ENCODE results near the gene CDH11. TPM values are rescaled to one million over a fixed set of nuclear protein-coding genes. Genes with fewer than 3 reads are reported as not detected.

CDH11 gene
- total and polyA plus RNA-seq, 2 donors (not counting 1 experiment from before 2014, with no cell fraction given): not detected

DNA sequence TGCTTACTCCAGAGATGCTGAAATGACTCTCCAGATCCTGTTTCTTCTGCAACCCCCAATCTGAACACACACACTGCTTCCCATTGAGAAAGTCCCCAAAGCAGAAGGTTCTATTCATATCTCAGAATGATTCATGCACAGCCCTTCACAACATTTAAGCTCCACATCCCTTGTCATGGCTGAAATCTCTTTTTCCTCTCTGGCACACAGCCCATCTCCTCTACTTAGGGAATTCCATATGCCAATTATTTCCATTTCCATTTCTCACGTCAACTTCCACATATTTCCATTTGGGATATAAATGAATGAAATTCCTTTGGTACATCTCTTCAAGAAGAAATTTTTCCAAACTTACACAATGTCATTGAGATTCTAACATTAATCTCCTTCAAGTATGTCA lies 119.6 kb downstream of the CDH11 start:
- no peak overlapping the region for H3K27ac ChIP-seq (ENCODE audit: low read length in 2 of 2)
- Mint-ChIP-seq H3K27me3 (no peaks in the 10 kb centered on the region), H3K27ac (no peak overlapping the region), H3K4me3 (no peak overlapping the region), H3K4me1 (no peaks in the 10 kb centered on the region), H3K9me3 (ENCODE audit: insufficient read depth) (peaks cover 4% of the 10 kb centered on the region)
- H2AFZ ChIP-seq (ENCODE audit: insufficient read depth, low read depth, low read length, poor library complexity, severe bottlenecking): no peak overlapping the region
- no CpG with 5 or more reads among the region's 1 CpG for WGBS (ENCODE audit: insufficient coverage)
- no peaks in the 10 kb centered on the region for H3K27me3 ChIP-seq (replicated peaks in 1 of 4; ENCODE audit: control extremely low read depth in 1 of 4, control insufficient read depth in 3 of 4, insufficient read depth in 4 of 4, low read length in 3 of 4)
- intact Hi-C loops (cut with micrococcal nuclease): no loop called here
- no peak for ATAC-seq (ENCODE audit: low read depth)
- H3K4me3 ChIP-seq (ENCODE audit: control extremely low read depth in 1 of 5, extremely low read depth in 1 of 5, insufficient read depth in 1 of 5, low read depth in 2 of 5, low read length in 4 of 5): no peak overlapping the region
- peaks cover 0 to 10% (median 0%) of the 10 kb centered on the region in 3 donors for H3K9me3 ChIP-seq (ENCODE audit: control extremely low read depth in 1 of 3, control insufficient read depth in 2 of 3, insufficient read depth in 1 of 3, low read length in 2 of 3)
- TF ChIP-seq, protein P1, sequence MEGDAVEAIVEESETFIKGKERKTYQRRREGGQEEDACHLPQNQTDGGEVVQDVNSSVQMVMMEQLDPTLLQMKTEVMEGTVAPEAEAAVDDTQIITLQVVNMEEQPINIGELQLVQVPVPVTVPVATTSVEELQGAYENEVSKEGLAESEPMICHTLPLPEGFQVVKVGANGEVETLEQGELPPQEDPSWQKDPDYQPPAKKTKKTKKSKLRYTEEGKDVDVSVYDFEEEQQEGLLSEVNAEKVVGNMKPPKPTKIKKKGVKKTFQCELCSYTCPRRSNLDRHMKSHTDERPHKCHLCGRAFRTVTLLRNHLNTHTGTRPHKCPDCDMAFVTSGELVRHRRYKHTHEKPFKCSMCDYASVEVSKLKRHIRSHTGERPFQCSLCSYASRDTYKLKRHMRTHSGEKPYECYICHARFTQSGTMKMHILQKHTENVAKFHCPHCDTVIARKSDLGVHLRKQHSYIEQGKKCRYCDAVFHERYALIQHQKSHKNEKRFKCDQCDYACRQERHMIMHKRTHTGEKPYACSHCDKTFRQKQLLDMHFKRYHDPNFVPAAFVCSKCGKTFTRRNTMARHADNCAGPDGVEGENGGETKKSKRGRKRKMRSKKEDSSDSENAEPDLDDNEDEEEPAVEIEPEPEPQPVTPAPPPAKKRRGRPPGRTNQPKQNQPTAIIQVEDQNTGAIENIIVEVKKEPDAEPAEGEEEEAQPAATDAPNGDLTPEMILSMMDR (IDR thresholded peaks at IDR 0.05): no peak
- no peak for TF ChIP-seq EZH2 (IDR thresholded peaks at IDR 0.05; ENCODE audit: borderline replicate concordance, insufficient read depth, low read depth, low read length, poor library complexity, severe bottlenecking)
- no peak for DNase-seq
- no peaks in the 10 kb centered on the region for H4K20me1 ChIP-seq (ENCODE audit: control insufficient read depth, insufficient read depth, low read length, poor library complexity, severe bottlenecking)
- POLR2A ChIA-PET: no interaction called here
- no peaks in the 10 kb centered on the region for H3K36me3 ChIP-seq (replicated peaks in 1 of 2; ENCODE audit: control extremely low read depth in 1 of 2, control insufficient read depth in 1 of 2, extremely low read depth in 1 of 2, insufficient read depth in 2 of 2, low read length in 1 of 2)
- H3K4me2 ChIP-seq (replicated peaks; ENCODE audit: low read depth, low read length, poor library complexity, severe bottlenecking): no peak overlapping the region
- no peak overlapping the region for H3K9ac ChIP-seq (ENCODE audit: low read length)
- no peaks in the 10 kb centered on the region for H3K79me2 ChIP-seq (ENCODE audit: control insufficient read depth, insufficient read depth, low read length)
- CTCF ChIA-PET: no interaction called here
- no peaks in the 10 kb centered on the region for H3K4me1 ChIP-seq (ENCODE audit: control insufficient read depth in 2 of 2, insufficient read depth in 2 of 2, low read length in 2 of 2)

DNA sequence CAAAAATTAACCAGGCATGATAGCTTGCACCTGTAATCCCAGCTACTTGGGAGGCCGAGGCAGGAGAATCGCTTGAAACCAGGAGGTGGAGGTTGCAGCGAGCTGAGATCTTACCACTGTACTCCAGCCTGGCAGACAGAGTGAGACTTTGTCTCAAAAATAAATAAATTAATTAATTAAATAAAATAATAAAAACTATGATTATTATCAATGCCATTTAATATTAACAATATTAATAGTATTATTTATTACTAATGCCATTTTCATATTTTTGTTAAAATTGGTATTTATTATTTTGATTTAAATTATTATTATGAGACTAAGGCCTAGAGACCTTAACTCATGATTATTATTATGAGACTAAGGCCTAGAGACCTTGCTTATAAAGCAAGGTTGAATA lies 121.2 kb downstream of the CDH11 start:
- no peak overlapping the region for H3K4me3 ChIP-seq (ENCODE audit: control extremely low read depth in 1 of 5, extremely low read depth in 1 of 5, insufficient read depth in 1 of 5, low read depth in 2 of 5, low read length in 4 of 5)
- Mint-ChIP-seq H3K4me1 (no peaks in the 10 kb centered on the region), H3K4me3 (no peak overlapping the region), H3K27me3 (no peaks in the 10 kb centered on the region), H3K27ac (no peak overlapping the region), H3K9me3 (ENCODE audit: insufficient read depth) (no peaks in the 10 kb centered on the region)
- WGBS (ENCODE audit: insufficient coverage): no CpG with 5 or more reads among the region's 3 CpGs
- CTCF ChIA-PET: no interaction called here
- no peaks in the 10 kb centered on the region for H3K27me3 ChIP-seq (replicated peaks in 1 of 4; ENCODE audit: control extremely low read depth in 1 of 4, control insufficient read depth in 3 of 4, insufficient read depth in 4 of 4, low read length in 3 of 4)
- H3K79me2 ChIP-seq (ENCODE audit: control insufficient read depth, insufficient read depth, low read length): no peaks in the 10 kb centered on the region
- no peaks in the 10 kb centered on the region for H3K4me1 ChIP-seq (ENCODE audit: control insufficient read depth in 2 of 2, insufficient read depth in 2 of 2, low read length in 2 of 2)
- POLR2A ChIA-PET: no interaction called here
- peaks cover 0 to 10% (median 0%) of the 10 kb centered on the region in 3 donors for H3K9me3 ChIP-seq (ENCODE audit: control extremely low read depth in 1 of 3, control insufficient read depth in 2 of 3, insufficient read depth in 1 of 3, low read length in 2 of 3)
- no peak for ATAC-seq (ENCODE audit: low read depth)
- intact Hi-C loops (cut with micrococcal nuclease): no loop called here
- H3K4me2 ChIP-seq (replicated peaks; ENCODE audit: low read depth, low read length, poor library complexity, severe bottlenecking): no peak overlapping the region
- TF ChIP-seq, protein P1 (IDR thresholded peaks at IDR 0.05): no peak
- no peak for TF ChIP-seq EZH2 (IDR thresholded peaks at IDR 0.05; ENCODE audit: borderline replicate concordance, insufficient read depth, low read depth, low read length, poor library complexity, severe bottlenecking)
- no peak for DNase-seq
- H3K9ac ChIP-seq (ENCODE audit: low read length): no peak overlapping the region
- no peak overlapping the region for H2AFZ ChIP-seq (ENCODE audit: insufficient read depth, low read depth, low read length, poor library complexity, severe bottlenecking)
- H4K20me1 ChIP-seq (ENCODE audit: control insufficient read depth, insufficient read depth, low read length, poor library complexity, severe bottlenecking): no peaks in the 10 kb centered on the region
- no peaks in the 10 kb centered on the region for H3K36me3 ChIP-seq (replicated peaks in 1 of 2; ENCODE audit: control extremely low read depth in 1 of 2, control insufficient read depth in 1 of 2, extremely low read depth in 1 of 2, insufficient read depth in 2 of 2, low read length in 1 of 2)
- no peak overlapping the region for H3K27ac ChIP-seq (ENCODE audit: low read length in 2 of 2)

Data from B cell (primary cell).